Renal pelvis (tissue), 4 donors: ENCODE measurements around the gene ATG4C. TPM values are rescaled to one million over a fixed set of nuclear protein-coding genes. Genes with fewer than 3 reads are reported as not detected.
"Not testable (repeated sequence)": the region's sequence is repeated elsewhere in the genome, so short reads cannot be mapped to it uniquely, and the experiment has no call there.

ENCODE experiments used
- DNase-seq: peaks from one replicate; pipeline ENCODE4 v3.0.0-alpha.2; 2013
- polyA plus RNA-seq, 3 donors: library from polyadenylated mRNA; unstranded; fragments of 120-200 nt; gene quantifications; one replicate each; pipeline ENCODE4 v1.2.1, GENCODE V29; 2013; ENCODE audit not compliant: insufficient read length in 3 of 3

Gene ATG4C
- polyA plus RNA-seq, 3 donors, result 17.5 to 18.9 (median 17.8) TPM

DNA sequence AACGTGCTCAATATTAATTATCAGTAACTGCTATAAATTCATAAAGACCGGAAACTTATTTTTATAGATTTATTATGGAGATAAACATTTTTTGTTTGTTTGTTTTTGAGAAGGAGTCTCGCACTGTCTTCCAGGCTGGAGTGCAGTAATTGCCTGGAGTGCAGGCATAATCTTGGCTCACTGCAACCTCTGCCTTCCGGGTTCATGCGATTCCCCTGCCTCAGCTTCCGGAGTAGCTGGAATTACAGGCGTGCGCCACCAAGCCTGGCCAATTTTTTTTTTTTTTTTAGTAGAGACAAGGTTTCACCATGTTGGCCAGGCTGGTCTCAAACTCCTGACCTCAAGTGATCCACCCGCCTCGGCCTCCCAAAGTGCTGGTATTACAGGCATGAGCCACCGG lies 15.4 kb upstream of the ATG4C start:
- DNase-seq, result not testable (repeated sequence)

DNA sequence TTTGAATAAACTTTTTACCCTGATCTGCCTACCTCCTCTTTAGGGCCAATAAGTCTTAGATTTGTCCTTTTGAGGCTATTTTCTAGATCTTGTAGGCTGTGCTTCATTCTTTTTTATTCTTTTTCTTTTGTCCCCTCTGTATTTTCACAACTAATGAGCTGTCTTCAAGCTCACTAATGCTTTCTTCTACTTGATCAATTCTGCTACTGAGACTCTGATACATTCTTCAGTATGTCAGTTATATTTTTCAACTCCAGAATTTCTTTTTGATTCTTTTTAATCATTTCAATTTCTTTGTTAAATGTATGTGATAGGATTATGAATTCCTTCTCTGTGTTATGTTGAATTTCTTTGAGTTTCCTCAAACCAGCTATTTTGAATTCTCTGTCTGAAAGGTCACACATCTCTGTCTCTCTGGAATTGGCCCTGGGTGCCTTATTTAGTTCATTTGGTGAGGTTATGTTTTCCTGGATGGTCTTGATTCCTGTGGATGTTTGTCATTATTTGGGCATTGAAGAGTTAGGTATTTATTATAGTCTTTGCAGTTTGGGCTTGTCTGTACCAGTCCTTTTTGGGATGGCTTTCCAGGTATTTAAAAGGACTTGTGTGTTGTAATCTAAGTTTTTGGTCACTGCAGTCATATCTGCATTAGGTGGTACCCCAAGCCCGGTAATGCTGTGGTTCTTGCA lies 11.2 kb upstream of the ATG4C start:
- no peak for DNase-seq

DNA sequence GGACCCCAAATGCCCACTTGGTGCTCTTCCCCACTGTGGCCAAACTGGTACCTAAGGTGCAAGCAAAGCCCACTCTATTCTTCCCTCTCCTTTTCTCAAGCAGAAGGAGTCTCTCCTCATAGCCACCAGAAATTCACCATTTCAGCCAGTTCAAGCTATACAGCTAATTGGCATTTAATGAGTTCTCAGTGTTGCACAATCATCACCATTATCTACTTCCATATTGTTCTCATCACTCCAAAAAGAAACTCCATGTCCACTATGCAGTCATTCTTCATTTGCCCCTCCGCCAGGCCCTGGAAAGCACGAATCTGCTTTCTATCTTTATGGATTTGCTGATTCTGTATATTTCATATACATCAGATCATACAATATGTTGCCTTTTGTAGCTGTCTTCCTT lies 9.9 kb upstream of the ATG4C start:
- DNase-seq, result no peak

DNA sequence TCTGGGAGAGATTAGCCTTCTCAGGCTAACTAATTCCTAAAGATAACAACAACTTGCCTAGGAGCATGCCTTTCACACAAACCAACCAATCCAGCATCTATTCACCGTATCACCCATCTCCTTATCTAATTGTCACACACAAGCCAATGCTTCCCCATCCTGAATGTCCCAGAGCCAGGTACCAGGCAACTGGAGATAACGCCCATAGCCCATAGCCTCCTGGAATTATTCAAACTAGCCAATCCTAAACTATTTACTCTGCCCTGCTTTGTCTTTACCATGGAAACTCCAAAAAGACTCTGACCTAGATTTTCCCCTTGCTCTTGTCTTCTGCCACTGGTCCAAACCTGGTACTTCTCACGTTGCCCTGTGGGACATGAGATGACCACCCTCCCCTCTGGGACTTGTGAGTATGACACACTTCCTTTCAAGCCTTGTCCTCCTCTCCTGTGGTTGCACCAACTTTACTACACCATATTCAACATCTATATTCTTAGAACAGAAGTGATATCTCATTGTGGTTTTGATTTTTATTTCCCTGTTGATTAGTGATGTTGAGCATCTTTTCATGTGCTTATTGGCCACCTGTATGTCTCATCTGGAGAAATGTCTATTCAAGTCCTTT lies 8.8 kb upstream of the ATG4C start:
- DNase-seq, result no peak

DNA sequence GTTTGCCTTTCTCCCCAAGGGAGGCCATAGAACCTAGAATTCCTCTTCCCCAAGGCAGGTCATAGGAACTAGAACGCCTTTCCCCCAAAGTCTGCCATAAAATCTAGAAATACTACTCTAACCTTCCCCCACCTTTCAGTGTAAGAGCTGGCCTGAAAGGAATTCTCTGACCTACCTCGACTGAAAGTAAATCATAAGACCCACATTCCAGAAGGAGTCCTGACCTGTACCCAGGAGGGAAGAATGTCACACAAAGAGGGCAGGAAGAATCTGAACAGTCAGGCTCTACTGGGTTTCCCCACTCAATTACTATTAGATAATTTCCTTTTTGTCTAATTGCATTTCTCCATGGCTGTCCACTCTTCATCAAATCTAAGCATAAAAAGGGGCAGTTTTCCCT lies 5.7 kb upstream of the ATG4C start:
- DNase-seq, result peak; percentile 20

DNA sequence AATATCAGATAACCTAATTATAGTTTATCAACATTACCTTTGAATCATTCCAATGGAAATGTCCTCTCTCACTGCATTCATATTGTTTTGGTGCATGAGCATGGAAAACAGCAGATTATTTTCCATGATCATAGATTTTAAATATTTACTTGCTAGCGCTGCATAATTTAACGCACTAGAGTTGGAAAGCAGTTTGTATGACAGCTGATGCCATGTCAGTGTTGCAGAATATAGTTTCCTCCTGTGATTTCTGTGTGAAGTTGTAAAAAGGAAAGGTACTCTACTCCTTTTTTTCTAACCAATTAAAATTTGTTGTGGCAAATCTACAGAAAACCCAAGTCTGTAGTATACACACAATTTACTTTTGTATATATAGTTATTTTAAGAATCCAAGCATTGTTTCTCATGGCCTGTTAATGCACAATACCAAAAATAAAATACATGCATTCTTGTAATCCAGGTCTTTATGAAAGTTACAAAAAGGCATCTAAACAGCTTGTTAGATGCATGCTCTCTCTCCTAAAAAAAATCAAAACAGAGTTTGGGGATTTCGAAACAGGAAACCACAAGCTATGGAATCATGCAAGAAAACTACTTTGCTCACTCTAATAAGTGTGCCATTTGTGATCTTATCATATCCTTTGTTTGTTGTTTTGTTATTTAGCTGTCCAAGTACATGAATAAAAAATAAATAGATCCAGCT lies 1.9 kb upstream of the ATG4C start:
- no peak for DNase-seq

DNA sequence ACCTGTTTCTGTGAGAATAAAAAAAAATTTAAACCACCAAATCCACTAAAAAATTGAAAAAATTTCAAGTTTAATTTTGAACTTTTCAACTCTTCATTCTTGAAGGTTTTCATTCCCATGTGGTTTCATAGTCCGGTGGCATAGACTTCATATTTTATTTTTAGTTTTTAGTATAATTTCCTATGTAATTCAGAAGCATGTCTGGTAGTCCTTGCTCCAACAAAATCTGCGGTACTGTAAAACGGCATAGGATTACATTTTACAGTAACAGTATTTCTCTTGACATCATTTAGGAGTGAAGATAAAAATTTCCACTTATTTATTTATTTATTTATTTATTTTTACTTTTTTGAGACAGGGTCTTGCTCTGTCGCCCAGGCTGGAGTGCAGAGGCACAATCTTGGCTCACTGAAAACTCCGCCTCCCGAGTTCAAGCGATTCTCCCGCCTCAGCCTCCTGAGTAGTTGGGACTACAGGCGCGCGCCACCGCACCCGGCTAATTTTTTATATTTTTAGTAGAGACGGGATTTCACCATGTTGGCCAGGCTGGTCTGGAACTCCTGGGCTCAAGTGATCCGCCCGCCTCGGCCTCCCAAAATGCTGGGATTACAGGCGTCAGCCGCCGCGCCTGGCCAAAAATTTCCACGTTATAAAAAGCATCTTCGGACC lies 1.3 kb upstream of the ATG4C start:
- not testable (repeated sequence) for DNase-seq

DNA sequence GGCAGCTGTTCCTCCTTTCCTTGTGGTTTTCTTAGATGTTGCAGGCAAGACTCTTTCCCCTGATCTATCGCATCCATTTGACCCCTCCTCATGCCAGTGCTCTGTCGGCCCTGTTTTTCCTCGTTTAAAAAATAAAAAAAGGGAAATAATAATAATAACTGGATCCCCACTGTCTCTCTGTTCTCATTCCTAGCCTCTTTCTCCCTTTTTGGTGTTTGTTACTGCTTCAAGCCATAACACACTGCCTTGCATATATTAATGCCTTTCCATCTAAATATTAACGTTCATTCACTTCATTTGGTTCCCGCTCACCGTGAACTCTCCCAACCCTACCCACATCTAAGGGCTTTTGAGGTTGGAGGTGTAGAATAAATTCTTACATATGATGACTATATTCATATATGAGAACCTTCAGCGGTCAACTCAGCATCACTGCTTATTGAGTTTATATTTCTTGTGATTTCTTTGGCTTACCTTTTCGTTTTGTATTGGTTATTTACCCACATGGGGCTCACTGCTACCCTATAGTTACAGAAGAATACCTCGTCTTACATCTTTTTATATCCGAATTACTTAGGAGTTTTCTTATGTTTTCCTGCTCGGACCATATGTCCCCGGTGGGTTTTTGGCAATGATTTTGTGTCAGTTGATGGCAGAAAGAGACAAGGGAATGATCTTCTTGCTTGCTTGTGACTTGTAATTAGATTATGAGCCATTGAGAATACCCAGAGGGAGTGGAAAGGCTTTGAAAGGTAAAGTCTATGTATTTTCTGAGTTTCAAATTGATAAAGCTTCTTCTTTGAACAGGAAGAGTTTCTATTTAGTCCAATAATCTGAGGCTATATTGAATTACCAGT lies 805 bp downstream of the ATG4C start:
- DNase-seq, result no peak

DNA sequence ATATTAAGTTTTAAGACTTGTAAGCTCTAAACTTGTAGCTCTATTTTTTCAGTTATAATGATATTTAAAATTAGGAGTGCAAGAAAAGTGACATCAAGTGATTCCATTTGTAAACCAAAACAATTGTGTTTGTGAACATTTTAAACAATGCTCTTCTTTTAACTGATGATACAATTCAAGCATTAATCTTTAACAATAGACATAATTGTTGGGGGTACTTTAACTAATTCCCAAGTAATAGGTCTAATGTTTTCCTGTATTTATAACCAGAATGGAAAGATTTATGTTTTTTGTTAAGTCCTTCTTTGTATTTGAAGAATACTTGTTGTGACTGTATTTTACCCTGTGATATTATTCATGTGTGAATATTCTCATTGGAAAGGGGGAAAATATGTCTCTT lies 6.8 kb downstream of the ATG4C start:
- DNase-seq, result no peak

DNA sequence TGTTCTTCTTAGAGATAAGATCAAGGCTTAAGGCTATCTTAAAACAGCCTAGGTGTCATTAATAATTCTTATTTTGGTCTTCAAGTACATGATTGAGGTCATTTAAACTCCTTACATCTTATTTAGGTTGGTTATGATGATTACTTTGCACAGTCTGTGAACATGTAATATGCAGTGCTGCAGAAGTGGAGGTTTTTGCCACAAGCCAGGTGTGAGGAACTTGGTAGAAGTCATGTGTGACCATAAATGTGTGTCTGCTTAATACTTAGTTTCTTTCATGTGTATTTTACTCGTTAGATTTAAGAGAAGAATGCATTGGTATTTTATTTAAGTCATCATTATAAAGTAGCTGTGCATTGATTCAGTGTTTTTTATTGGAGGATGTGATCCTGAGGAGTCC lies 10.1 kb downstream of the ATG4C start:
- no peak for DNase-seq

DNA sequence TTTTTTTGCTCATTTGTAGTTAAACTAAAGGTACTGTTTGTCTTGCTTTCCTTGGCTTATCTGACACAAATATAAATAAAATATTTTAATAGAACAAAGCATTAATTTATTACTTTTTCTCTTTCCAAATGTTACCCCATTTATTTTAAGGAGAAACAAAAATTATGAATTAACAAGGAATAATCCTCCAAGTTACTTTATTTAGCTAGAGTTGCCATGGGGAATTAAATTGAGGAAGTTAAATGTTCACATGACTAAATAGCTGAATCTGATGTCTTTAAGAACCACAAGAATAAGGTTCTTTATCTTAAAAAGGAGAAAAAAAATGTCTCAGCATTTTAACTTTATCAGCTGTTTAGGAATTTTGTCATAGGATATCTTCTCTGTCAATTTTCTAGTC lies 12.3 kb downstream of the ATG4C start:
- no peak for DNase-seq

DNA sequence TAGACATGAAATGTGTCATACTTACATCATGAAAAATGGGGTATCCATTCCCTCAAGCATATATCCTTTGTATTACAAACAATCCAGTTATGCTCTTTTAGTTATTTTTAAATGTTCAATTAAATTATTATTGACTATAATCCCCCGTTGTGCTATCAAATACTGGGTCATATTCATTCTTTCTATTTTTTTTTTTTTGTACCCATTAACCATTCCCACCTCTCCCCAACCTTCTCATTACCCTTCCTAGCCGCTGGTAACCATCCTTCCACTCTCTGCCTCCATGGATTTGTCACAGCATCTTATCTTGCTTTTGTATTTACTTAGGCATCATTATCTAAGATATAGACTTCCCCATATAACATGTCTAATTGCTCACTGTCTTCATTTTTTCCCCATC lies 15.8 kb downstream of the ATG4C start:
- no peak for DNase-seq

DNA sequence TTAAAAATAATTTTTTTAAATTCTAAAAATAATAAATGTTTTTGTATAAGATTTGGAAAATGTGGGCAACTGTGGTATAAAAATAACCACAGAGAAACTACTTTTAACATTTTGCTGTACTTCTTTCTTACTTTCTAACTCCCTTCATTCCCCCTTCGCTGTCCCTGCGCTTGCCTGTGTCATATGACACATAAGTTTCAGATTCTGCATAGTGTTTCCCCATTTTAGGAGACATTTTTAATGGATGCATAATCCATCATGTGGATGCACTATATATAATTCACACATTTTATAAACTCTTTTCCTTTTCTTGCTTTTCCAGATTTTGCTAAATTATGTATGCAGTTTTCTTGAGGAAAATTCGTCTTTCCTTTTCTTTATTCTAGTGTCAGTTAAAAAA lies 16.3 kb downstream of the ATG4C start:
- no peak for DNase-seq

DNA sequence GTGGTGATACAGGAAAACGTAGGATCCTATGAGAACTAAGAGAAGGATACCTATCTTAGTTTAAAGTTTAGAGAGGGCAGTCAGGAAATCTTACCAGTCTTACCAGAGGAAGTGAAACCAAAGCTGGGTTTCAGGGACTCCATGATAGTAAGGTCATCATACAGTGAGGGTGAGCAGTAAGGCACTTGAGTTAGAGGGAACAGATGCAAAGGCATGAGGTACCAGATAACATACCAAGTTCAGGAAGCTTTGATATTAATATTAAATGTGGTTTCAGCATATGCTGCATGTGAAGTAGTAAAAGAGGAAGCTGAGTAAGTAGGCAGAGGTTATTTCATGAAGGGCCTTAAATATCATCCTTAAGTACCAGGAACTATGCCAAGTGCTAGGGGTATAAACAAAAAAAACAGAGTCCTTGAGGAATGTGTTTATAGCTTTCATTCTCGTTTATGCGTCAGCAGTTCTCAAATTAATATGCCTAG lies 16.9 kb downstream of the ATG4C start:
- DNase-seq, result no peak

DNA sequence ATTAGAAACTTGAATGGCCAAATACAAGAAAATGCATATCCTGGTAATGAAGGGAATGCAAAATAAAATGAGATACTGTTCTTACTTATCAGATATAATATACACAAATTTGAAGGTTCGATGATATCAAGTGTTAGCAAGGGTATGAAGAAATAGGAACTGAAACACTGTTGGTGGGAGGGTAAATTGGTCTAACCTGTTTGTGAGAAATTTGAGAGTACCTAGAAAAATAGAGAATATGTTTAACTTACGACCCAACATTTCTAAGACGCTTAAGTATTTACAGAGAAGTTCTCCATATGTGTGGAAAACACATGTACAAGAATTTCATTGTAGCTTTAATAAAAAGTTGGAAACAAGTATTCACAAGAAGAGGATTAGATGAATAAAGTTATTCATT lies 25.9 kb downstream of the ATG4C start:
- no peak for DNase-seq

DNA sequence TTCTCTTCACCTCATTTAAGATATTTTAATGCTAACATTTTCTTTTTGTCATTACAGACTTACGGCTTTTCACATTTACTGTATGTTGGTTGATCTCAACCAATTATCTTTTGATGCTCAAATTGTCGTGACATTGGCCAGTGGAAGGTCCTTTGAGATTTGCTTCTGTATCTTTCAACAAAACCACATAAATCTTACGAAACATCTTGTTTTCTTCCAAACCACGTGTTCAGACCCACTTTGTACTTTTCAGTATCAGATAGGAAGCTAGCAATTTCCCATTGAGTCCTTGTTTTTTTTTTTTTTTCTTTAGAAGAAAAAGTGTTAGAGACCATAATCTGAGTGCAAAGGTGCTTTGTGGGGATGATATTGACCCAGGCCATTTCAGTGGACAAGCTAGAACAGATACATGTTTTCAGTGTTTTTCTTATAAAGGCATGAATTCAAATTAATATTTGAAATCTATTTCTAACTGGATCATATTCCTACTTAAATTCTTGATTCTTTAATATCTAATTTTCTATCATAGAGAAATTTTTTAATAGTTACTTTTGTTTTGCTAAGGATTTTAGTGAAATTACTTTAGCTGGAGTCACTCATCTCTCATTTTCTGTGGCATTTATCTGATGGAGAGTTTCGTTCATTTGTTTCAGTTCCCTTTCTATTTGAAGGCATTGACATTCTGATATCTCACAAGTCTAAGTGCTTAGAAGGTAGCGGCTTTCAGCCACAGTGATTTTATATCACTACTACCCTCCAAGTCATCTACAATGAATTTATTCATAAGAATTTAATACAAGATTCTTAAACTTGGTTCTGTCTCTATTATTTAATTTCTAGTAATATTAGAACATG lies 26.7 kb downstream of the ATG4C start:
- DNase-seq, result no peak

DNA sequence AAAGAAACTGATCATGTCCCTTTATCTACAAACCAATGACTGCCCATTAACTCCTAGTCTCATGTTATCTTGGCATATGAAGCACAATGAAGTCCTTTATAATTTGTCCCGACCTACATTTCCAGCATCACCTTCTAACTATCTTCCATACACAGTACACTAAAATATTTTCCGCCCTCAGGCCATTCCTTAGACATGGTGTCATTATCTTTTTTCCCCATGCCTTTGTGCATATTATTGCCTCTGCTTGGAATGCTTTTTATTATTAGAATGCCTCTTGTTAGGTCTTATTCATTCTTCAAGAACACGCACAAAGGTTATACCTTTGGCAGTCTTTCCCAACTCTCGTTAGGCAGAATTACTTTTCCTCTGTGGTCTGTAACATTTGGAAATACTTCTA lies 39.6 kb downstream of the ATG4C start:
- DNase-seq, result no peak

DNA sequence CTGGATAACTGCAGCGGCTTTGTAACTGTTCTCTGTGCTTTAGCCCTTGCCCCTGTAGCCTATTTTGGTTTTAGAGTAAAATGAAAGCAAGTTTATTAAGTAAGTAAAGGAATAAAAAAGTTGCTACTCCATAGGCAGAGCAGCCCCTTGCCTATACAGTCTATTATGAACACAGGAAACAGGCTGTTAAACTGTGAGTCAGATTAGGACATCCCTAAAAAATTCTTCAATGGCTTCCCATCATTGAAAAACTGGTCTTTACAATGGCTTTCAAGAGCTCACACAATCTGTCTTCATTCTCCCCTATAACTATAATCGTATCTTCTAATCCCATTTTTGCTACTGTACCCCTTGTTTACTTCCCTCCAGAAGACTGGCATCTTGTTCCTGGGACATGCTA lies 43.0 kb downstream of the ATG4C start:
- no peak for DNase-seq

DNA sequence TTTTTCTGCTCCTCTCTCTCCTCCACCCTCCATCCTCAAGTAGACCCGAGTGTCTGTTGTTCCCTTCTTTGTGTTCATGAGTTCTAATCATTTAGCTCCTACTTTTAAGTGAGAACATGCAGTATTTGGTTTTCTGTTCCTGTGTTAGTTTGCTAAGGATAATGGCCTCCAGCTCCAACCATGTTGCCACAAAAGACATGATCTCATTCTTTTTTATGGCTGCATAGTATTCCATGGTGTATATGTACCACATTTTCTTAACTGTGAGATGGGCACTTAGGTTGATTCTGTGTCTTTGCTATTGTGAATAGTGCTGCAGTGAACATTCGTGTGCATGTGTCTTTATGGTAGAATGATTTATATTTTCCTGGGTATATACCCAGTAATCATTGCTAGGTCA lies 43.9 kb downstream of the ATG4C start:
- not testable (repeated sequence) for DNase-seq

DNA sequence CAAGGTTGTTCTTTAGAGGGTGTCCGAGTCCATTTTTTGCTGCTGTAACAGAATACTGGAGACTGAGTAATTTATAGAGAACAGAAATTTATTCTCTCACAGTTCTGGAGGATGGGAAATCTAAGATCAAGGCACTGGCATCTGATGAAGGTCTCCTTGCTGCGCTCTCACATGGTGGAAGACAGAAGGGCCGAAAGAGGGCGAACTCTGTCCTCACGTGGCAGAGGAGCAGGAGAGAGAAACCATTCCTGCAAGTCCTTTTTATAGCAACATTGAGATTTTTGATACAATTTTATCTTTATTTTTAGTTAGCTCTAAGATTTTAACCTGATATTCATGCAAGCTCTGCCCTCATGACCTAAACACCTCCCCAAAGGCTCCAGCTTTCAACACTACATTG lies 48.3 kb downstream of the ATG4C start:
- DNase-seq, result no peak

DNA sequence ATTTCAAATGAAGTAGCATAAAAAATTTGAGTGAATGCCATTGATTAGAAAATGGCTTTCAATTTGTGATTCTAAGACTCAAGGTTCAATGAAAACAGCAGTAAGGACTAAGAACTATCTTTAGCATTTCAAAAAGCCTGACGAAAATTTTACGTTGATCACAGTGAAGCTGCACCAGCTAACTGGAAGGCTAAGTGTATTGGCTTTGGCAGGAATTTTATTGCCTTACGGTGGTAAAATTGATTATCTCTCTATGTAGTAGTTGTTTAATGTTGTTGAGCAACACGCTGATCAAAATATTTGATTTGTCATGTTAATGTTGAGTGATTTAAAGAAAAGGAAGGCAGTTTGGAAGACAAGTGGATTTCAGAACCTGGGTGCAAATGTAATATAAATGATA lies 49.6 kb downstream of the ATG4C start:
- no peak for DNase-seq
